Measurements from ENCODE around the gene GGPS1.

- TF ChIP-seq CTCF (IDR thresholded peaks at IDR 0.05; ENCODE audit: low read depth, low read length) (no peak), MYC (IDR thresholded peaks at IDR 0.05; ENCODE audit: low read depth, low read length) (no peak)
Measured at GRCh38 chr1:235289859-235290739, 38.3 kb upstream of the GGPS1 start.
